ENCODE results near the gene PTGER3. TPM values are rescaled to one million over a fixed set of nuclear protein-coding genes. Genes with fewer than 3 reads are reported as not detected.

The PTGER3 gene
- total RNA-seq, 2 experiments from 2014 or later: 2.8 to 3.4 TPM

- ChIA-PET CTCF (no interaction called here), POLR2A (no interaction called here)
- H3K27ac Mint-ChIP-seq: no peak overlapping the region
- peaks cover 9% of the 10 kb centered on the region for H3K4me1 Mint-ChIP-seq (ENCODE audit: low read depth)
- ATAC-seq (no peak), DNase-seq (no peak)
- H3K36me3 Mint-ChIP-seq (ENCODE audit: low read depth): no peaks in the 10 kb centered on the region
- no peak overlapping the region for H3K4me3 Mint-ChIP-seq
- H3K9me3 Mint-ChIP-seq (ENCODE audit: insufficient read depth): no peaks in the 10 kb centered on the region
- H3K27me3 Mint-ChIP-seq (ENCODE audit: low read depth): no peaks in the 10 kb centered on the region
Measured at GRCh38 chr1:70934194-70934961, 113.2 kb downstream of the PTGER3 start.

GRCh38 chr1:70930062-70930461 is 117.6 kb downstream of the PTGER3 start:
- H3K4me1 Mint-ChIP-seq (ENCODE audit: low read depth): peaks cover 13% of the 10 kb centered on the region
- no peaks in the 10 kb centered on the region for H3K36me3 Mint-ChIP-seq (ENCODE audit: low read depth)
- CTCF ChIA-PET: no interaction called here
- H3K4me3 Mint-ChIP-seq: no peak overlapping the region
- no peak for ATAC-seq
- no peaks in the 10 kb centered on the region for H3K27me3 Mint-ChIP-seq (ENCODE audit: low read depth)
- no peaks in the 10 kb centered on the region for H3K9me3 Mint-ChIP-seq (ENCODE audit: insufficient read depth)
- POLR2A ChIA-PET: interaction anchor here (0.6 kb wide), 1 partner anchor 14 kb away, joined by 3 read pairs; no protein-coding TSS in a partner anchor
- no peak for DNase-seq
- H3K27ac Mint-ChIP-seq: no peak overlapping the region

GRCh38 chr1:70922196-70922595 is 125.4 kb downstream of the PTGER3 start:
- DNase-seq (no peak), ATAC-seq (no peak)
- Mint-ChIP-seq H3K4me3 (no peak overlapping the region), H3K36me3 (ENCODE audit: low read depth) (no peaks in the 10 kb centered on the region), H3K27me3 (ENCODE audit: low read depth) (no peaks in the 10 kb centered on the region), H3K9me3 (ENCODE audit: insufficient read depth) (peaks cover 28% of the 10 kb centered on the region), H3K4me1 (ENCODE audit: low read depth) (no peaks in the 10 kb centered on the region), H3K27ac (no peak overlapping the region)
- ChIA-PET CTCF (no interaction called here), POLR2A (no interaction called here)

Small RNA genes lying within 50 kb of the gene (microRNA-seq; reads per million reads assigned to microRNA genes)
- gene MIR186: 1,029 reads per million, percentile 81 among the genes with 10 or more reads in this experiment

Other genes starting within 250 kb of the PTGER3 start
- gene ZRANB2, start 33.2 kb upstream of the PTGER3 start, total RNA-seq: 10 to 100 TPM; 95.9 to 98.6 TPM